Lower lobe of right lung (tissue), 2 donors: ENCODE measurements around the gene PTGS2. TPM values are rescaled to one million over a fixed set of nuclear protein-coding genes. Genes with fewer than 3 reads are reported as not detected.
"Not testable (repeated sequence)": the region's sequence is repeated elsewhere in the genome, so short reads cannot be mapped to it uniquely, and the experiment has no call there.

Experiments used
- ATAC-seq, 2 donors: fragments of 200-7000 bp; cut with Tn5 transposase; one replicate each; pipeline ENCODE4 v1.9.1; 2020 to 2022; ENCODE audit warnings: mild to moderate bottlenecking in 2 of 2, moderate library complexity in 2 of 2
- DNase-seq: peaks from one replicate; pipeline ENCODE4 v3.0.0-alpha.2; 2020
- H3K27ac ChIP-seq: fragments of 200-600 bp; one replicate; pipeline ENCODE4 v1.8.0; 2022
- H3K27me3 ChIP-seq: fragments of 200-600 bp; one replicate; pipeline ENCODE4 v1.8.0; 2022; ENCODE audit warnings: low read depth
- H3K36me3 ChIP-seq: fragments of 200-600 bp; one replicate; pipeline ENCODE4 v1.8.0; 2022; ENCODE audit warnings: mild to moderate bottlenecking
- H3K4me1 ChIP-seq: fragments of 200-600 bp; one replicate; pipeline ENCODE4 v1.8.0; 2022
- H3K4me3 ChIP-seq: fragments of 200-600 bp; one replicate; pipeline ENCODE4 v1.8.0; 2022; ENCODE audit warnings: mild to moderate bottlenecking
- H3K9me3 ChIP-seq: fragments of 200-600 bp; one replicate; pipeline ENCODE4 v1.8.0; 2022
- CTCF ChIP-seq: fragments of 200-600 bp; IDR thresholded peaks from one replicate; pipeline ENCODE4 v1.8.0; 2022; ENCODE audit warnings: antibody characterized with exemption, mild to moderate bottlenecking
- intact Hi-C: fragments of 100-400 bp; cut with DNase I; formaldehyde crosslinking; loops from one replicate; pipeline ENCODE4 v1.11.0; 2022
- total RNA-seq: library from RNA; stranded (reverse); fragmentation: NEBNext Ultra II Directional; extraction: Animal tissue kit (Norgen Biotek cat#: 25700); gene quantifications from one replicate; pipeline ENCODE4 v1.2.1, GENCODE V29; 2021
- donor health status: DM: no; HTN: yes; CAD: no; lungs with severe emphysema.

Gene PTGS2
- total RNA-seq, 1 donor from 2014 or later = 15.5 TPM

- no peak for TF ChIP-seq CTCF
- no peak overlapping the region for H3K4me3 ChIP-seq
- no peak overlapping the region for H3K27ac ChIP-seq
- H3K4me1 ChIP-seq = peaks cover 8% of the 10 kb centered on the region
- ATAC-seq (no peak), DNase-seq (no peak)
- intact Hi-C loops = no loop called here
- no peaks in the 10 kb centered on the region for H3K27me3 ChIP-seq
- no peaks in the 10 kb centered on the region for H3K9me3 ChIP-seq
- H3K36me3 ChIP-seq = peaks cover 43% of the 10 kb centered on the region
Observed at GRCh38 chr1:186678155-186678554, 2.1 kb downstream of the PTGS2 start.

- peaks cover 37% of the 10 kb centered on the region for H3K36me3 ChIP-seq
- no peak for ATAC-seq
- intact Hi-C loops = no loop called here
Observed at GRCh38 chr1:186672596-186672995, 7.6 kb downstream of the PTGS2 start.

GRCh38 chr1:186672131-186672530, 8.1 kb downstream of the PTGS2 start:
- Histone ChIP-seq H3K27me3 (no peaks in the 10 kb centered on the region), H3K9me3 (no peaks in the 10 kb centered on the region), H3K4me3 (no peak overlapping the region), H3K4me1 (no peaks in the 10 kb centered on the region), H3K27ac (no peak overlapping the region), H3K36me3 (peaks cover 32% of the 10 kb centered on the region)
- intact Hi-C loops = no loop called here
- no peak for ATAC-seq
- TF ChIP-seq CTCF = no peak
- no peak for DNase-seq

More at GRCh38 chr1:186672596-186672995, 7.6 kb downstream of the PTGS2 start:
- Histone ChIP-seq H3K4me3 (no peak overlapping the region), H3K9me3 (no peaks in the 10 kb centered on the region), H3K27ac (no peak overlapping the region), H3K27me3 (no peaks in the 10 kb centered on the region), H3K4me1 (no peaks in the 10 kb centered on the region)
- no peak for DNase-seq
- TF ChIP-seq CTCF = no peak

GRCh38 chr1:186671136-186671825, 8.9 kb downstream of the PTGS2 start:
- no peaks in the 10 kb centered on the region for H3K27me3 ChIP-seq
- no peaks in the 10 kb centered on the region for H3K4me1 ChIP-seq
- intact Hi-C loops = no loop called here
- no peak overlapping the region for H3K4me3 ChIP-seq
- no peaks in the 10 kb centered on the region for H3K9me3 ChIP-seq
- H3K27ac ChIP-seq = no peak overlapping the region
- DNase-seq (no peak), ATAC-seq (no peak)
- no peak for TF ChIP-seq CTCF
- peaks cover 24% of the 10 kb centered on the region for H3K36me3 ChIP-seq

GRCh38 chr1:186670297-186671135, 9.7 kb downstream of the PTGS2 start:
- intact Hi-C loops = no loop called here
- Histone ChIP-seq H3K27me3 (no peaks in the 10 kb centered on the region), H3K9me3 (no peaks in the 10 kb centered on the region), H3K4me1 (no peaks in the 10 kb centered on the region), H3K4me3 (no peak overlapping the region), H3K36me3 (peaks cover 17% of the 10 kb centered on the region), H3K27ac (no peak overlapping the region)
- no peak for TF ChIP-seq CTCF
- peak in 1 of 2 donors; percentile 14 for ATAC-seq
- DNase-seq = no peak

- intact Hi-C loops, DNase-seq: not testable (repeated sequence)
- peaks cover 11% of the 10 kb centered on the region for H3K36me3 ChIP-seq
Observed at GRCh38 chr1:186669784-186670183, 10.4 kb downstream of the PTGS2 start.

GRCh38 chr1:186664217-186664616, 16.0 kb downstream of the PTGS2 start:
- H3K27ac ChIP-seq, H3K4me3 ChIP-seq, intact Hi-C loops, H3K4me1 ChIP-seq, H3K27me3 ChIP-seq, H3K36me3 ChIP-seq, ATAC-seq, H3K9me3 ChIP-seq, DNase-seq: not testable (repeated sequence)

More at GRCh38 chr1:186669784-186670183, 10.4 kb downstream of the PTGS2 start:
- not testable (repeated sequence) for H3K27me3 ChIP-seq, H3K4me1 ChIP-seq, ATAC-seq, H3K9me3 ChIP-seq, H3K4me3 ChIP-seq, H3K27ac ChIP-seq
